Neural progenitor cell (in vitro differentiated cells): ENCODE data around the gene RASEF.
A peak's percentile ranks its signal among the peaks of the same experiment; 100 is the strongest.

Source experiments
- CTCF ChIP-seq: fragments of 200-600 bp; sonication (generic); IDR thresholded peaks from 2 replicates; pipeline ENCODE4 v1.5.1; 2017; ENCODE audit warnings: antibody characterized with exemption, mild to moderate bottlenecking
- EZH2 ChIP-seq: fragments of 200-600 bp; sonication (generic); IDR thresholded peaks from 2 replicates; pipeline ENCODE4 v1.6.1; 2017; ENCODE audit warnings: antibody characterized with exemption, mild to moderate bottlenecking, moderate library complexity

GRCh38 chr9:83062651-83063527, at the start of gene RASEF:
- TF ChIP-seq CTCF (peak; percentile 36), EZH2 (peak; percentile 91)
